HG02852 (cell line): ENCODE measurements around the gene PITRM1.
"Not testable (repeated sequence)": the region's sequence is repeated elsewhere in the genome, so short reads cannot be mapped to it uniquely, and the experiment has no call there.

ENCODE experiments used
- ATAC-seq: cut with Tn5 transposase; IDR thresholded peaks from one replicate; pipeline ENCODE4 v1.9.1; 2021; ENCODE audit warnings: mild to moderate bottlenecking, moderate library complexity; ENCODE audit not compliant: unreplicated experiment

Gene PITRM1

GRCh38 chr10:3172446-3173170, at the start of gene PITRM1:
Gene PITRM1, minus strand, starts transcription at chr10:3172782. Its CDS starts 10 bp downstream, at chr10:3172772.
- ATAC-seq: peak; percentile 94

GRCh38 chr10:3222068-3222467, 49.5 kb upstream of the PITRM1 start:
- ATAC-seq: no peak

GRCh38 chr10:3221601-3222000, 49.0 kb upstream of the PITRM1 start:
- not testable (repeated sequence) for ATAC-seq

- no peak for ATAC-seq
Measured at GRCh38 chr10:3220853-3221252, 48.3 kb upstream of the PITRM1 start.

GRCh38 chr10:3219021-3219628, 46.5 kb upstream of the PITRM1 start:
- not testable (repeated sequence) for ATAC-seq

- ATAC-seq: no peak
Measured at GRCh38 chr10:3217853-3218252, 45.3 kb upstream of the PITRM1 start.

GRCh38 chr10:3217301-3217700, 44.7 kb upstream of the PITRM1 start:
- no peak for ATAC-seq

- ATAC-seq: no peak
Measured at GRCh38 chr10:3215153-3215775, 42.7 kb upstream of the PITRM1 start.

GRCh38 chr10:3213758-3214515, 41.4 kb upstream of the PITRM1 start:
- no peak for ATAC-seq

- no peak for ATAC-seq
Measured at GRCh38 chr10:3213208-3213607, 40.6 kb upstream of the PITRM1 start.

GRCh38 chr10:3210251-3210877, 37.8 kb upstream of the PITRM1 start:
- no peak for ATAC-seq

- no peak for ATAC-seq
Measured at GRCh38 chr10:3208481-3209406, 36.2 kb upstream of the PITRM1 start.

- no peak for ATAC-seq
Measured at GRCh38 chr10:3207351-3207750, 34.8 kb upstream of the PITRM1 start.

- no peak for ATAC-seq
Measured at GRCh38 chr10:3206511-3207157, 34.1 kb upstream of the PITRM1 start.

GRCh38 chr10:3203972-3204371, 31.4 kb upstream of the PITRM1 start:
- ATAC-seq: no peak

GRCh38 chr10:3203016-3203811, 30.6 kb upstream of the PITRM1 start:
- ATAC-seq: no peak

- no peak for ATAC-seq
Measured at GRCh38 chr10:3201796-3202195, 29.2 kb upstream of the PITRM1 start.

GRCh38 chr10:3199488-3199887, 26.9 kb upstream of the PITRM1 start:
- no peak for ATAC-seq

- no peak for ATAC-seq
Measured at GRCh38 chr10:3198900-3199299, 26.3 kb upstream of the PITRM1 start.
